Fibroblast of skin of scalp (primary cell): ENCODE data around the gene MAPK13.

Experiments
- DNase-seq: peaks from one replicate; pipeline ENCODE4 v3.0.0-alpha.2; 2013

The MAPK13 gene

DNA sequence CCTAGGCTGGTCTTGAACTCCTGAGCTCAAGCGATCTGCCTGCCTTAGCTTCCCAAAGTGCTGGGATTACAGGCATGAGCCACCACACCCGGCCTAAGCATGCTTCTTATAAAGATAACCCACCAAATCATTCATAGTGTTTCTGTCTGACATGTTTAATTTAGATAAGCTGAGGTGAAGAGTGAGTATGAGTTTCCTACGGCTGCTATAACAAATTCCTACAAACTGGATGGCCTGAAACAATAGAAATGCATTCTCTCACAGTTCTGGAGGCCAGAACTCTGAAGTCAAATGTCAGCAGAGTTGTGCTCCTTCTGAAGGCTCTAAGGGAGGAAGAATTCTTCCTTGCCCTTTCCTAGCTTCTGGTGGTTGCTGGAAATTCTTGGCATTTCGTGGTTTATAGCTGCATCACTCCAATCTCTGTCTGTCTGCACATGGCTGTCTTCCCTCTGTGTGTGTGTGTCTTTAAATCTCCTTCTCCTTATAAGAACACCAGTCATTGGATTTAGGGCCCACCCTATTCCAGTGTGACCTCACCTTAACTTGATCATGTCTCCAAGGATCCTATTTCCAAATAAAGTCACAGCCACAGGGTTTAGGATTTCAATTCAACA, 29.9 kb downstream of the MAPK13 start:
- peak; percentile 73 for DNase-seq

DNA sequence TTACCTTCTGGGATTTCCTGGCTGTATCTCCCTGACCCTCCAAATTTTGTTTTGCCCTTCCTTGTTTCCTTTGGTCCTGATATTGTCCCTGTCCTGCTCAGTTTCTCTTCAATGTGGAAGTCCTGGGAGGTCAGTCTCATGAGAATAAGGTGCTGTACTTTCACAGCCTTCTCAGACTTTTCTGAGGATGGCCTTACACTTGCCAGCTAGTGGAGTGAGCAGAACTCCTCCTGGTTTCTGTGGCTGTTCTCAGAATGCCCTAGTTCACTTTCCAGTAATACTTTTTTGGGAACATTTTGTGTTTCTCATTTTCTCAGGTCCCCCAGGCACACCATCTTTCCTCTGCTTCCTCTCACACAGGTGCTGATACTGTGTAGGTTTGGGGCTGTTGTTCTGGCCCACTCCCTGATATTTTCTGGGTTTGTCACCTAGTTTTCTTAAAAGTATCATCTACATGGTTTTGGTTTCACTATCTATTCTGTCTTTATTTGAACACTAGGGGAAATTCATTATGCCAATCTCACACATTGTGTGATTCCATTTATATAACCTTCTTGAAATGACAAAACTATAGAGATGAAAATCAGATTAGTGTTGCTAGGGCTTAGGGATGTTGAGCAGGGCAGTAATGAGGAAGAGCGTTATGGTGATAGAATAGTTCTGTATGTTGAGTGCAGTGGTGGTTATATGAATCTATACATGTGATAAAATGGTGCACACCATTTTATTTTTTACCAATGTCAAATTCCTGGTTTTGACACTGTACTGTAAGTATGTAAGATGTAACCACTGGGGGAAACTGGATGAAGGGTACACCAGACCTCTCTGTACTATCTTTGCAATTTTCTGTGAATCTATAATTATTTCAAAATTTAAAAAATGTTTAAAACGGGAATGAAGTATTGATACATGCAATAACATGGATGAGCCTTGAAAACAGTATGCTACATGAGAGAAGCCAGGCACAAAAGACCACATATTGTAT, 39.0 kb downstream of the MAPK13 start:
- no peak for DNase-seq

DNA sequence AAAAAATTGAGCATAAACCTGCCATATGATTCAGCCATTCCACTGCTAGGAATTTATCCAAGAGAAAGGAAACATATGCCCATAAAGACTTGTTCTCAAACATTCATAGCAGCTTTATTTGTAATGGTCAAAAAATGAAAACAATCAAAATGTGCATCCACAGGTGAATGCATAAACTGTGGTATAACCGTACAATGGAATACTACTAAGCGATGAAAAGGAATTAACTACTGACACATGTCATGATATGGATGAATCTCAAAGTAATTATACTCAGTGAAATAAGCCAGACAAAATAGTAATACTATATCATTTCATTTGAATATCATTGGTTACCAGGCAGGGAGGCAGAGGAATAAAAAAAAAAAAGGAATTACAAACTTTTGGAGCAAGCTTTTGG, 40.4 kb downstream of the MAPK13 start:
- DNase-seq = no peak

DNA sequence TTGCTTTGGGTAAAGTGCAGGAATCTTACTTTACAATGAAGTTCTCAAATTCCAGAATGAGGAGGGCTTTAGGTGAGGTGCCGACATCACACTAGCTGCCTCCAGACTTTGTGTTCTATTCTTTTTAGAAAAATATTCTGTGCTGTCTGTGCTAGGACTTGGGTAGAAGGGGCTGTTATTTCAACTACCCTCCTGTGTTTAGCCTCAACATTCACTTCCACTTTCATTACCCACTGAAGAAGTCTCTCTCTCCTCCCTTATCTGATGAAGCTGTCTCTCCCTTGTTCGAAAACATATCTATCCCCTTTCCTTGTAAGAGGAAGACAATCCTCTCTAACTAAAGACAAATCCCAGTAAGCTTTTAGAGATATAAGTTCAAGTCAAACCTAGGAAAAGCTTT, 41.3 kb downstream of the MAPK13 start:
- no peak for DNase-seq

DNA sequence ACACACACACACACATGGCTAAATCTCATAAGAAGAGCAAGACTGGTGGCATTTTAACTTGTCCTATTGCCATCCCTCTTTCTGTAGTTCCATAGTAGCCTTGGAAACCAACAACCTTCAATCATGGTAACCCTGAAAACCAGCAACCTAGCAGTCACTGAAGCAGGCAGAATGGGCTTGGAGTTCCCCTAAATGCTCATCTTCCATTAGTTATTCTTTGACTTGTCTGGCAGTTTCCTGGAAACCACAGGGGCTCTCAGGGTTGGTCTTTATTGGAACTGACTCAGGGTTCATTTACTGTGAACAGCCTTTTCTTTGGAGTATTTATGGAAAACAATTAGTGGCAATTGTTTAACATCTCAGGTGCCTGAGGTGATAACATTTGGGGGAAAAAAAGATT, 46.9 kb downstream of the MAPK13 start:
- no peak for DNase-seq

DNA sequence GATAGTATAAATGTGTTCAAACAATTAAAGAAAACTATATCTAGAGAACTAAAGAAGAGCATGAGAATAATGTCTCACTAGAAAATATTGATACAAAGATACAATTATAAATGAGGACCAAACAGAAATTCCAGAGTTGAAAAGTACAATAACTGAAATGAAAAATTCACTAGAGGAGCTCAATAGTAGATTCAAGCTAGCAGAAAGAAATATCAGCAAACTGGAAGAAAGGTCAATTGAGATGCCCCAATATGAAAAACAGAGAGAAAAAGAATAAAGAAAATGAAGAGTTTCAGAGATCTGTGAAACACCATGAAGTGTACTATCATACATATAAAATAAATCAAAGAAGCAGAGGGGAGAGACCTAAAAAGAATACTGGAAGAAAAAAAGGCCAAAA, 48.2 kb downstream of the MAPK13 start:
- no peak for DNase-seq

DNA sequence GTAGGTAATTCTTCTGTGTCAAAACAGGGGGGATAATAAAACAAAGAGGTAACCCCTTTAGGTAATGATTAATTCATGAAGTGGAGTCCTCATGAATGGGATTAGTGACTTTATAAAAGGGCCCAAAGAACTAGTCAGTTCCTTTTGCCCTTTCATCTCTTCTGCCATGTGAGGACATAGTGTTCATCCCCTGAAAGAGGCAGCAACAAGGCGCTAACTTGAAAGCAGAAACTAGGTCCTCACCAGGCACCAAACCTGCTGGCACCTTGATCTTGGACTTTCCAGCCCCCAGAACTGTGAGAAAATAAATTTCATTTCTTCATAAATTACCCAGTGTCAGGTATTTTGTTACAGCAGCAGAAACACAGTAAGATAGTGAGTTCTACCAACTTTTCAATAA, 49.8 kb downstream of the MAPK13 start:
- DNase-seq = no peak

DNA sequence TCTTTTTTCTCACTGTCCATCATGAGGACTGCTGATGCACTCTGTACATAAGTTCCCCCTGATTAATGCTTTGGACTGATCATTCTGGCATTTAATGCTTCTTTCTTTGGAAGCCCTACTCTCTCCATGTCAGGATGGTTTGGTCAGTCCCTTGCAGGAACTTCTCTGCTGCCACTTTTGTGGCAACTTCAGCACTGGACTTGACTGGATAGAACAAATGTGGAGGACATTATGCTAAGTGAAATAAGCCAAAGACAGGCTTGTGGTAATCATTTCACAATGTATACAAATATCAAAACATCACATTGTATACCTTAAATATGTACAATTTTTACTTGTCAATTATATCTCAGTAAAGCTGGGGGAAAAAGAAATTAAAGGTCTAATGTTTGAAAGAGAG, 54.0 kb downstream of the MAPK13 start:
- DNase-seq = no peak

DNA sequence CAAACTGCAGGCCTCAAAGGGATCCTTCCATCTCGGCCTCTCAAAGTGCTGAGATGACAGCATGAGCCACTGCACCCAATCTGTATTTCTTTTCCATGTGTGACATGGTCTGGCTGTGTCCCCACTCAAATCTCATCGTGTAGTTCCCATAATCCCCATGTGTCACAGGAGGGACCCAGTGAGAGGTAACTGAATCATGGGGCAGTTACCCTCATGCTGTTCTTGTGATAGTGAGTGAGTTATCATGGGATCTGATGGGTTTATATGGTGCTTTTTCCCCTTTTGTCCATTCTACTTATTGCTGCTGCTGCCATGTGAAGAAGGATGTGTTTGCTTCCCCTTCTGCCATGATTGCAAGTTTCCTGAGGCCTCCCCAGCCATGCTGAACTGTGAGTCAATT, 55.9 kb downstream of the MAPK13 start:
- no peak for DNase-seq

DNA sequence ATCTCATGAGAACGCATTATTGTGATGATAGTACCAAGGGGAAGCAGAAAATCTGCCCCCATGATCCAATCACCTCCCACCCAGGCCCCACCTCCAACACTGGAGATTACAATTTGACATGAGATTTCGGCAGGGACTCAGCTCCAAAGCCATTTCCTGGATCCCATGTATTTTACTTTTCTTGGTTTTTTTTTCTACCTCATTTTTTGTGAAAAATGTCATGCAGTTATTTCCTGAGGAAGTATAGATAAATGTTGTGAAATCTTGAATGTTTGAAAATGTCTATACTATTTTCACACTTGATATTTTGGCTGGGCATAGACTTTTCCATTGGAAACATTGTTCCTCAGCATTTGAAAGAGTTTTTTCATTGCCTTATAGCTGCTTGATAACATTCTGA, 57.1 kb downstream of the MAPK13 start:
- DNase-seq = no peak
